HG03095 (cell line): ENCODE results near the gene NAIF1.
"Not testable (repeated sequence)": the region's sequence is repeated elsewhere in the genome, so short reads cannot be mapped to it uniquely, and the experiment has no call there.

Experiments used
- ATAC-seq: cut with Tn5 transposase; IDR thresholded peaks from one replicate; pipeline ENCODE4 v1.9.1; 2021; ENCODE audit warnings: moderate library complexity; ENCODE audit not compliant: unreplicated experiment

The NAIF1 gene

DNA sequence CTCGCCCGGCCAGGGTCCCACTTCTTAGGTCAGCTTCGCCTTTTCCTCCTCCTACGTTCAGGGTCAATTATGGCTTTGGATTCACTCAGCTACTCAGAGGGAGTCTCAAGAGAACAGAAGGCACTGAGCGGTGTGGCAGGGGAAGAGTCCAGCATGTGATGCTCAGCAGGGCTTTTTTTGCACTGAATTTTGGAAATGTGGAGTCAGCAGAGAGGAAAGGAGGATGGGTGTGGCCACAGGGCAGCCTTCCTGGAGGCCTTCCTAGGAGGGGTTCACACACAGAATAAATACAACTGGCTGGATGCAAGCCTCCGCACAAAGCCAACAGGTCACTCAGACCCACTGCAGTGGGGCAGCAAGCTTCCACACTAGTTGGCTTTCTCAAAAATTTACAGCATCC lies 4.8 kb downstream of the NAIF1 start:
- no peak for ATAC-seq

DNA sequence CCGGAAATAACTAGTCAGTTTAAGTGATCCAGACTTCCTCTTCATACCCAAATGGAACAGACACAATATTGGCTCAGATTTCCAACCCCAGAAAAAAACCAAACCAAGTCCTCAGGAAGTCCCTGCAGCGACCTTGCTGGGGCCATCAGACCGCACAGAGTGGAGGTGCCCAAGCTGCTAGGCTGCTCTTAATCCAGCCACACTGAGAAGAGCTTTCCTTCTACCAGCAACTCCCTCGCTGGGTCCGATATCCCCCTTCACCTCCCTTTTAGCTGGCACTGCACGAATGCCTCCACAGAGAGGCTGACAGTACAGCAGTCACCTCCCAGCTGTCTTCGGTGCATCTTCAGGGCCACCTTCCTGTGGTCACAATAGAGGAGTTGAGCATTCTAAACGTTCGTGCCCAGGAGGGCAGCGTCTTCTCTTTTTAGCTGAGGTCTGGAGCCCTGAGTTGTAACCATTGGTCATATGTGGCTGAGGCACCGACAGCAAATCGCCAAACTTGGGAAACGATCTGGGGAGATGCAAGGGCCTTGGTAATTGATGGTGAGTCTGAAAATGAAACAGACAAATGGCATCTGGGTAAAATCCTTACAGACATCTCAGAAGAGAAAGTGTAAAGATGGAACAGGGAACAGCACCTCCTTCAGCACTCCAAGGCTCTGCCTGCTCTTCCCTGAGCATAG lies 5.7 kb downstream of the NAIF1 start:
- ATAC-seq: no peak

DNA sequence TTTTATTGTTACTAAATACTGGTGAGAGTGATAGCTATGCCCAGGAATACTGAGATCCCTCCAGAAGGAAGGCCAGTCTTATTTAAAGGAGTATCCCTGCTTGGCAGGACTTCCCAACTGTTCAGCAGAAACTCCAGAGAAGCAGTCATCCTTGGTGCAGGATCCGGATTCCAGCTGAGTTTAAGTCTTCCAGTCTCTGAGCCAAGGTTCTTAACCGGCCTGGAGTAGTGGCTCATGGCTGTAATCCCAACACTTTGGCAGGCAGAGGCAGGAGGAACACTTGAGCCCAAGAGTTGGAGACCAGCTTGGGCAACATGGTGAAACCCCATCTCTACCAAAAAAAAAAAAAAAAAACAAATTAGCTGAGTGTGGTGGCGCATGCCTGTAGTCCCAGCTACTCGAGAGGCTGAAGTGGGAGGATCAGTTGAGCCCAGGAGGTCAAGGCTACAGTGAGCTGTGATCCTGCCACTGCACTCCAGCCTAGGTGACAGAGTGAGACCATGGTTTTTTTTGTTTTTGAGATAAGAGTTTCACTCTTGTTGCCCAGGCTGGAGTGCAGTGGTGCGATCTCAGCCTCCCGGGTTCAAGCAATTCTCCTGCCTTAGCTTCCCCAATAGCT lies 7.6 kb downstream of the NAIF1 start:
- ATAC-seq: no peak

DNA sequence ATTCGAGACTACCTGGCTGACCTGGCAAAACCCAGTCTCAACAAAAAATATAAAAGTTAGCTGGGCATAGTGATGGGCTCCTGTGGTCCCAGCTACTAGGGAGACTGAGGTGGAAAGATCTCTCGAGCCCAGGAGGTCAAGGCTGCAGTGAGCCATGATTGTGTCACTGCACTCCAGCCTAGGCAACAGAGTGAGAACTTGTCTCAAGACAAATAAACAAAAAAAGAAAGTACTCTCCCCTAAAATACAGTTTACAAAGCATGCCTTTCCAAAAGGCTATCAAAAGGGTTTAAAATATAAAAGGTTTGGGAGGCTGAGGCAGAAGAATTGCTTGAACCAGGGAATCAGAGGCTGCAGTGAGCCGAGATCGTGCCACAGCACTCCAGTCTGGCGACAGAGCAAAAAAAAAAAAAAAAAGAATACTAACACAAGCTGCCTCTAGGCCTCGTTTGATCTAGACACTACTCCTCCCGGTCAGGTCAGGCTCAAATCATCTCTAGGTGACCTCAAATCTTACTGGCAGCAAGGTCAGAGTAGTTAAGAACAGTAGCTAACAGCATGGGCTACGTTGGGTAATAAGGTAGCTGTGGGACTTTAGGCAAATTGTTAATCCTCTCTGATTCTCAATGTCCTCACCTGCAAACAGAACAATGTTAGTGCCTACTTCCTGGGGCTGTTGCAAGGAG lies 9.3 kb downstream of the NAIF1 start:
- no peak for ATAC-seq

DNA sequence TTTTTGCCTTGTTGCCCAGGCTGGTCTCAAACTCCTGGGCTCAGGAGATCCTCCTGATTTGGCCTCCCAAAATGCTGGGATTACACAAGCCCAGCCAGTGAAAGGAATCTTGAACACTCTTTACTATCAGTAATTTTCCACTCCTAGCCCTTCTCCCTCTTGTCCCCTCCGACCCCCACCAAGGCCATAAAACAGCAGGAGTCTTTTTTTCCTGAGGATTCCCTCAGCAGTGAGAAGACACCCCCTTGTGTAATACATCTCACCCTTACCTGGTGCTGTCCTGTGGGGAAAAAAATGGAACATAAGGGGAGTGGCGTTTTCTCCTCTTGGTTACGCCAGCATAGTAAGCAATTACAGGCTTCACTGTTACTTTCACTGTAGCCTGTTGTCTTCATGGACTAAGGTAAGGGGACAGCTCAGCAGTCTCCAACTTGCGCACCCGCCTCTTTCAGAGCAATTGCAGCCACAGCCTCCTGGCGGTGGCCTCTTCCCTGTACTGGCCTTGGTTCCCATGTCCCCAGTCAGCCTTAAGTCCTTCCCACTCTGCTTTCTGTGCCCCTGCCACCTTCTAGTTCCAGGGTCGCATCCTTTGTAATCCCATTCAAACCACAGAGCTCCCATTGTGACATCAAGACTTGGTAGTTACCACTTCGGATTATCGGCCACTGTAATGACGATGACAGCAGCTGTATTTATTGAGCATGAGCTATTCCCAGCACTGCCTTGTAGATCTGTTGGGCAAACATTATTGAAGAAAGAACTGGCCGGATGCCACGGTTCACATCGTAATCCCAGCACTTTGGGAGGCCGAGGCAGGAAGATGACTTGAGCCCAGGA lies 10.0 kb downstream of the NAIF1 start:
- ATAC-seq: no peak

DNA sequence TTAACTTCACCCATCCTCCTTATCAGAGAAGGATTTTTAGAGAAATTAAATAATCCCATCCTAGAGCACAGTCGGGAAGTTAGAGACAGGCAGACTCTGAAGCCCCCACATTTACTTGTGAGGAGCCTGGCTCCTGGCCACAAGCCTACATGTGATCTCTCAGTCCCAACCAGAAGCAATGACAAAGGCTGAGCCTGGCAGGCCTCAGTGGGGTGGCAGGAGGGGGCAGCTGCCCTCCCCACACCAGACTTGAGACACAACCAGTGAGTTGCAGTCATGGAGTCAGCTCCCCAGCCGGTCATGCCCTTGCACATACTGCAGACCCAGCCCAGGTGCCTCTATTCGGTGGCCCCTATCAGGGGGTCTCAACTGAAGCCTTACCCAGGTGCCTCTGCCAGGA lies 11.0 kb downstream of the NAIF1 start:
- no peak for ATAC-seq

DNA sequence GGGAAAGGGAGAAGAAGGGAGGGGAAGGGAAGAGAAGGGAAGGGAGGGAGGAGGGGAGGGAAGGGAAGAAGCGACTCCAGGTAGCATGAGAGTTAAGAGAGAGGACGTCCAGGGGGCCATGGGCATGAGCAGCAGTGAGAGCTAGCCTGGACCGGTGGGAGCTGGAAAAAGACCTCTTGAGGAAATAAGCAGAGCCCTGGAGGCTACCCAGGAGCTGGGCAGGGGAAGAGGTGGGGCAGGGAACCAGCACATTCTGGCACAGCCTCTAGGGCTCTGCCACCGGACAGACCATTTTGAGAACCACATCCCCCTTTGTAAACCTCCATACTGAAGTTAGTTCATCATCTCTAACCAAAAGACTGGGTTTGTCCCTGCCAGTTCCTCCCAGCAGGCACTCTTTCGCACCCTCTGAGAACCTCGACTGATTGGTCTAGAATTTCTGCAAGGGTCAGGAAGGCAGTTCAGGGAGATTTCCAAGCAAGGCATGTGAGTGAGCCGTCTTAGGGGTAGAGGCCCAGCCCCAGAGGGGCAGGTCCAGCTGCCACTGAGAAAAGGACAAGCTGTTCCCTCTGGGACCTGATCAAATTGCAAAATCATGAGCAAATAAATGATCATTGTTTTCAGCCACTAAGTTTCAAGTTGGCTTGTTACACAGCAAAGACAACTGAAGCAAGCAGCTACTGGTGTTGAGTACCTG lies 11.6 kb downstream of the NAIF1 start:
- no peak for ATAC-seq

DNA sequence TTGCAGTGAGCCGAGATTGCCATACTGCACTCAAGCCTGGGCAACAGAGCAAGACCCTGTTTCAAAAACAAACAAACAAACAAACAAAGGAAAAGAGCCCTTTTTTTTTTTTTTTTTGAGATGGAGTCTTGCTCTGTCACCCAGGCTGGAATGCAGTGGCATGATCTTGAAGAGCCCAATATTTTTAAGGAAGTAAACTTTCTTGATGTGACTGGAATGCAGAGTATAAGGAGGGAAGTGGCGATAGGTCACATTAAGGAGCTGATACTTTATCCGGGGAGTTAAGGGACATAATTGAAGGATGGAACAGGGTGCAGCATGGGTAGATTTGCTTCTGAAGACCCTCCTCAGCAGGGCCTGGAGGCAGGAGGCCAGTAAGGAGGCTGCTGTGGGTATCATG lies 13.0 kb downstream of the NAIF1 start:
- ATAC-seq: no peak

DNA sequence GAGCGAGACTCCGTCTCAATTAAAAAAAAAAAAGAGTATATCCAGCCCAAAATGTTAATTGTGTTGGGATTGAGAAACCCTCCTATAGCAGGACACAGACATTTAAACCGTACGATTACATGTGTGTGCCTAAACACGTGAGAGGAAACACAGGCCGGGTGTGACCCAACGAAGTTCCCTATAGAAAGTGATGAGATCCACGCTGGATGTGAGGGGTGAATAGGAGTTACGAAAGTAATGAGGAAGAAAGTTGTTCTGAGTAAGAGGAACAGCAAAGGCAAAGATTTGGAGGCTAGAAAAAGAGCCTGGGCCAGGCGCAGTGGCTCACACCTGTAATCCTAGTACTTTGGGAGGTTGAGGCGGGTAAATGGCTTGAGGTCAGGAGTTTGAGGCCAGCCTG lies 13.6 kb downstream of the NAIF1 start:
- ATAC-seq: no peak

DNA sequence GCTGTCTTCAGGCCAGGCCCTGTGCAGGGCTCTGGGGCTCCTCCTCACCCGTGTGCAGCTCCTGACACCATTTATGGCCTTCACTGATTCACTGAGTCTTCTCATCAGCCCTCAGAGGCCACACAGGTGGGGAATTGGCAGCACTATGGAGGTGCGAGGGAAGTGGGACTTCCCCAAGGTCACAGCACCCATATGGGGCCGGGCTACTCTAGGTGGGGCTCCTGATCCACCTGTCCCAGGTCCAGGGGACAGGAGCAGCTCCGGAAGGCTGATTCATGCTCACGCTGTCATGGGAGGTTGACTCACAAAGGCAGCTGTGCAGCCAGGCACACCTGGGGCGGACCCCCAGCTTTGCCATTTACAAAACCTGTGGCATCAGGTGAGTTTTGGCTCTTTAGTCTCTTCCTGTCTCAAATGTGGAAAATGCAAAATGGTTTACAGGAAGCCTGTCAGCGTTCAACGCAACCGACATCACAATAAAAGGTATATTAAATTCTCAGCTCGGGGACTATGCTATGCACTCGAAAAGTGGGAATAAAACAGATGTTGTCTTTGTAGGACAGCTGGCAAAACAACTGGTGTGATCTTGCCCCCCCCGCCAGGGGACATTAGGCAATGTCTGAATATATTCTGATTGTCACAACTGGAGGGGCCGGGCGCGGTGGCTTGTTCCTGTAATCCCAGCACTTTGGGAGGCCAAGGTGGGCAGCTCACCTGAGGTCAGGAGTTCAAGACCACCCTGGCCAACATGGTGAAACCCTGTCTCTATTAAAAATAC lies 15.0 kb downstream of the NAIF1 start:
- no peak for ATAC-seq

DNA sequence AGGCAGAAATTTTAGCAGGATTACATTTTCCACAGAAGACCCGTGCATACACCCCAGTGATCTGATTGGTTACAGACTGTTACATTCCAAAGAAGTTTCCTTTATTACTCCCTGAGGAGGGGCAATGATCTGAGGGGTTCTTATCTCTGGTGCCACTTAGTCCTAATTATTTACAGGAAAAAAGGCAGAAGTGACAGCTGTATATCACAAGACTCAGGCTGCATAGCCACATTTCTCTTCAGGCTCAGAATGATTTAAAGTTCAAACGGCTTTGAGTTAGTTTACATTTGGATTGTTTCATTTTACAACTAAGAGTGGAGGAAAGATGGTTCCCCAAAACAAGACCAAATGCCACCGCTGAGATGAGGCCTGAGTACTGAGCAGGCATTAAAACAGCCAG lies 17.3 kb downstream of the NAIF1 start:
- ATAC-seq: no peak

DNA sequence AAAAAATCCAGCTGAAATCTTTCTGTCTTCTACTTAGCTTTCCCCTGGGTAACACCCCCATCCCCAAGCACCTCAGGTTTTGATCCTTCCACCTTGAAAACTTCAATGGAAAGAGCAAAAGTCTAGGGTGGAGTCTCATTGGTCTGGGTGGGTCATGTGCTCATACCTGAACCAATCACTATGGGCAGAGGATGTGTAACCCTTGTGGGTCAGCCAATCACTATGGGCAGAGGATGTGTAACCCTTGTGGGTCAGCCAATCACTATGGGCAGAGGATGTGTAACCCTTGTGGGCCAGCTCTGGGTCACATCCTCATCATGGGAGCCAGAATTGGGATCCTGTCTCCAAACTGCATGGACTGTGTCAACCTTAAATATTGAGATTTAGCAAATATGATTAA lies 18.5 kb downstream of the NAIF1 start:
- ATAC-seq: no peak

DNA sequence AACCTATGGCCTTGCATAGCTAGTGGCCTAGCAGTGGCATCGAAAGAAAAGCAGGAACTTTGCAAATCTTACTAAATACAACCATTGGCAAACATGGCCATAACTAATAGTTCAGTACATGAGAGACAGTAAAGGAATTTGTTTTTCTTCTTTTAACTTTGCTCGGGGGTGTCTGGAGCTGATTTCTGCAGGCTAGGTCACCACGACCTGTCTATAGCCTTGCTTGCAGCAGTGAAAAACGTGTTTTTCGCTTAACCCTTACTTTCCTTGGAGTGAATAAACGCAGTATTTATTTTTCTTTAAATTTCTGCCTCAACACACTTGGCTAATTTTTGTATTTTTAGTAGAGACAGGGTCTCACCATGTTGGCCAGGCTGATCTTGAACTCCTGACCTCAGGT lies 19.9 kb downstream of the NAIF1 start:
- no peak for ATAC-seq

DNA sequence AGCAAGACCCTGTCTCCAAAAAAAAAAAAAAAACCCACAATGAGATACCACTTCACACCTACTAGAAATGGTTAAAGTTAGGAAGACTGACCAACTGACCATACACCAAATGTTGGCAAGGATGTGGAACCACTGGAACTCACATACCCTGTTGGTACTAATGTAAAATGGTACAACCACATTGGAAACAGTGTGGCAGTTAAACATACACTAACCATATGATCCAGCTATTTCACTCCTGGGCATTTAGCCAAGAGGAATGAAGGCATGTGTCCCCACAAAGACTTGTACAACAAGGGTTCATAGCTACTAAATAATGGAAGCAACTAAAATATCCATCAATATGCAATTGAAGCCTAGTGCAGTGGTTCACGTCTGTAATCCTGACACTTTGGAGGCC lies 21.3 kb downstream of the NAIF1 start:
- no peak for ATAC-seq

DNA sequence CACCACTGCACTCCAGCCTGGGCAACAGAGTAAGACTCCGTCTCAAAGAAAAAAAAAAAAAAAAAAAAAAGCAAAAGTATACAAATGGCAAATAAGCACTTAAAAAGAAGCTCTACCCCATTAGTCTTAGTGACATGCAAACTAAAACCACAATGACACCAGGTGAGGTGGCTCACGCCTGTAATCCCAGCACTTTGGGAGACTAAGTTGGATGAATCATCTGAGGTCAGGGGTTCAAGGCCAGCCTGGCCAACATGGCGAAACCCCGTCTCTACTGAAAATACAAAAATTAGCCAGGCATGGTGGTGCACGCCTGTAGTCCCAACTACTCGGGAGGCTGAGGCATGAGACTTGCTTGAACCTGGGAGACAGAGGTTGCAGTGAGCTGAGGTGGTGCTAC lies 21.7 kb downstream of the NAIF1 start:
- ATAC-seq: not testable (repeated sequence)

DNA sequence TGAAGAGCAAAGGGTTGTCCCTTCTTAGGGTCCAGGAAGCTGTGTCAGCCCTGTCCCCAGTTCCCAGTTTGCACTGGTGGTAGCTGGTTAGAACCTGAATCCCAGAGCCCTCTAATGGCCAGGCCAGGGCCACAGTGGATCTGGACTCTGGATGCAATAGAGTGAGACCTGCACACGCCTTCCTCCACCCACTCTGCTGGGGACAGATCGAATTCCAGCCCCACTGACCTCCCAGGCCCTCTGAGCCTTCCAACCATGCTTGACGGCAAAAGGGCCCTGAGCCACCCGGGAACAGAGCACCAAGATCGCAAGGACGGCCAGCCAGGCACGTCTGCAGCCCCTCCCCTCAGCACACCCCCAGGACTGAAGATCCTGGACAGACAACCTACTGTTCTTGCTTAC lies 23.7 kb downstream of the NAIF1 start:
- ATAC-seq: no peak

DNA sequence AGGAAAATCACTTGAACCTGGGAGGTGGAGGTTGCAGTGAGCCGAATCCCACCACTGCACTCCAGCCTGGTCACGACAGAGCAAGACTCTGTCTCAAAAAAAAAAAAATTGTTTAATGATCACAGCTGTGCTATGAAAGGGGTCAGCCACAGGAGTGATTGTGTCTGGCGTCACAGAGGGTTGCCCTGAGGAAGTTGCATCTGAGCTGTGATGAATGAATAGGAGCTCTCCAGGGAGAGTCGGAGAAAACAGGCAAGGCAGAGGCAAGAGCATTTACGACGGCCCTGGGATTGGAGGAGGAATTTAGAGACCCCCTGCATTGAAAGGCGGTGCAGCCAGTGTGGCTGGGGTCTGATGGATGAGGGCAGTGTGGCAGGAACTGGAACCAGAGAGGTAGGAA lies 25.1 kb downstream of the NAIF1 start:
- ATAC-seq: no peak

DNA sequence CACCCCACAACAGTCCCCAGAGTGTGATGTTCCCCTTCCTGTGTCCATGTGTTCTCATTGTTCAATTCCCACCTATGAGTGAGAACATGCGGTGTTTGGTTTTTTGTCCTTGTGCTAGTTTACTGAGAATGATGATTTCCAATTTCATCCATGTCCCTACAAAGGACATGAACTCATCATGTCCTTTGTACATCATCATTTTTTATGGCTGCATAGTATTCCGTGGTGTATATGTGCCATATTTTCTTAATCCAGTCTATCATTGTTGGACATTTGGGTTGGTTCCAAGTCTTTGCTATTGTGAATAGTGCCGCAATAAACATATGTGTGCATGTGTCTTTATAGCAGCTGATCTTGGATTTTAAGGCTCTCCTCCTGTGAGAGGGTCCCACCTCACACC lies 26.3 kb downstream of the NAIF1 start:
- ATAC-seq: not testable (repeated sequence)

DNA sequence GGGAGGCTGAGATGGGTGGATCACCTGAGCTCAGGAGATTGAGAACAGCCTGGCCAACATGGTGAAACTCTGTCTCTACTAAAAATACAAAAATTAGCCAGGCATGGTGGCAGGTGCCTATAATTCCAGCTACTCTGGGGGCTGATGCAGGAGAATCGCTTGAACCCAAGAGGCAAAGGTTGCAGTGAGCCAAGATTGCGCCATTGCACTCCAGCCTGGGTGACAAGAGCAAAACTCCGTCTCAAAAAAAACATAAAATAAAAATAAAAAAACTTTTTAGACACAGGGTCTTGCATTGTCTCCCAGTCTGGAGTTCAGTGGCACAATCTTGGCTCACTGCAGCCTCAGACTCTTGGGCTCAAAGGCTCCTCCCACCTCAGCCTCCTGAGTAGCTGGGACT lies 30.6 kb downstream of the NAIF1 start:
- not testable (repeated sequence) for ATAC-seq
